GM18870 (cell line): ENCODE results near the gene DNER.

Source experiments
- ATAC-seq: cut with Tn5 transposase; IDR thresholded peaks from one replicate; pipeline ENCODE4 v1.9.1; 2021; ENCODE audit warnings: moderate library complexity; ENCODE audit not compliant: unreplicated experiment

Gene DNER

DNA sequence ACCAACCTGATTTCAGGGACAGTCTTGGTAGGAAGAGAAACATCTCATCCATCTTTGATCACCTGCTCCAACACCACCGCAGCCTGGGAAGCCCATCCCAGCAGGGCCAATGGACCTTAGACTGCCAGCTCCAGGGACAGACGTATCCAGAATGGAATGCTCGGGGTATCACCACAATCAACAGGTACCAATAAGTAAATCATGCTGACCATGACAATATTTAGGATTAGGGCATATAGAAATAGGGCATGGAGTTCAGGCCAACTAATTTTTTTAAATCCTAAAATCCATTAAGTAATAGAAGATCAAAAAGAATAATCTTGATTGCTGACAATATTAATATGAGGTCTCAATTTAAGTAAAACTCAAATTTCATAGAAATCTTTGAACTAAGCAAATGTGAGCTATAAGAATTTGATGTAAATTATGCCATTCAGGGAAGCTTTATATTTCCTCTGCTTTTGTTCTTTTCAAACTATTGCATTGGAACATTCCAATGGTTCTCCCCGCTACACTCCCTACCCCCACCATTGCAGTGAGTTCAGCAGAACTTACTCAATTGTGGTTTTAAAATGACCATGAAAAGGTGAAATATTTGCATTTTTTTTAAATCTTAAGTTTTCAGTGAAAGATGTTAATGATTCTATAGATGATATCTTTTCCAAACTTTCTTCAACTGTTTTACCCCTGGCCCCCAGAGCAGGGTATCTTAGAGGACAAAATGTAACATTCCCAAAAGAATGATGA, 138.6 kb downstream of the DNER start:
- no peak for ATAC-seq

DNA sequence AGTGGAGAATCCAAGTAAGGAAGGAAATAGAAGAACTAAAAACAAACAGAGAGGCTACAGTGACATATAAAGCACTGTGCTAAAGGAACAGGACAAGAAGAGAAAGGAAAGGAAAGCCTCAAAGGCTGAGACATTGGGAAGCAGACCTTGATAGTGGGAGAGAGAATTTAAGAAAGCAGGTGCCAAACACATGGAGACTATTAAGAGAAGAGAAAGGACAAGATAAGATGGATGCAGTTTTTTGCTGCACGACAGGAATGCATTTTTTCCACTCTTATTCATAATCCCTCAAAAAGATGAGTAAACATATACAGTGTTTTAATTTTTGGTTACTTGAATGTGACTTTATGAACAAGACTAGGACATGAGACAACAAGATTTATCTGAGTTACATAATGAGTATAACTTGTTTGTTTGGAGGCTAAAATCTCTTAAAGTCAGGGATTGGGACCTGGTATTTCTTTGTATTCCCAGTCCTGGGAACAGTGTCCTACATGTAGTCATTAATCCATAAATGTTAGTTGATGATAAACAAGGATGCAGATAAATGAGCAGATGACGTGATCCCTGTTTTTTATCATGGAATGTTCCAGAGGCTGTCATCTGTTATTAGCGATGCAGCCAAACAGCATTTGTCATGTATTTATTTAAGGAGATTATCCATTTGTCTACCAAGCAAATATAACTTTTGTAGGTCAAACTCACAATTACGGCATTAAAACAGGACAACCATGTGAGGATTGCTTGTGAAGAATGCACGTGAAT, 141.7 kb downstream of the DNER start:
- ATAC-seq = no peak

DNA sequence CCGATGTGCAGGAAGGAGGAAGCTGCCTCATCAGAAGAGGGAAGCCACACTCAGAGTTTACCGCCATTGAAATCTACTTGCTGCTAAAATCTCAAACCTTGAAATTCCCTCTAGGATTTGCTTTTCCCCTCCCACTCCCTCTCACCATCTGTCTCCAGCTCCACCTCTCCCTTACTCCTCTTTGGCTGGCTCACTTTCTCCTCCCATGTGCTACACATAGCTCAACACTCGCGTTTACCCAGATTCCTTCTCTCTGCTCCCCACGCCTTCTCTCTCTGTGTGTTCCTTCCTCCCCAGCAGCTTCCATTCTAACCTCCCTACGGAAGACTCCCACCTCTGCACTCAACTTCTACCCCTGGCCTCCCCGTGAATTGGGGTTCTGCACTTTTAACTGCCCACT, 143.1 kb downstream of the DNER start:
- no peak for ATAC-seq

- ATAC-seq = no peak
These were observed 148.0 kb downstream of the DNER start for GRCh38 chr2:229566370-229566769.

DNA sequence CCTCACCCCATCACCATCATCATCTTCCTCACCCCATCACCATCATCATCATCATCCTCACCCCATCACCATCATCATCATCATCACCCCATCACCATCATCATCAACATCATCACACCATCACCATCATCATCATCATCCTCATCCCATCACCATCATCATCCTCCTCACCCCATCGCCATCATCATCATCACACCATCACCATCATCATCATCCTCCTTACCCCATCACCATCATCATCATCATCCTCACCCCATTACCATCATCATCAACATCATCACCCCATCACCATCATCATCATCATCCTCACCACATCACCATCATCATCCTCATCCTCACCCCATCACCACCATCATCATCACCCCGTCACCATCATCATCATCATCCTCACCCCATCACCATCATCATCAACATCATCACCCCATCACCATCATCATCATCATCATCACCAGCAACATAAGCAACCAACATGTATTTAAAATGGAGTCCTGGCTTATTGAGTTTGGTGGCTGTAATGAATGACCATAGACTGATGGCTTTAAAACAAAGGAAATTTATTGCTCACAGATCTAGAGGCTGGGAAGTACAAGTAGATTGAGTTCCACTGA, 150.0 kb downstream of the DNER start:
- no peak for ATAC-seq

DNA sequence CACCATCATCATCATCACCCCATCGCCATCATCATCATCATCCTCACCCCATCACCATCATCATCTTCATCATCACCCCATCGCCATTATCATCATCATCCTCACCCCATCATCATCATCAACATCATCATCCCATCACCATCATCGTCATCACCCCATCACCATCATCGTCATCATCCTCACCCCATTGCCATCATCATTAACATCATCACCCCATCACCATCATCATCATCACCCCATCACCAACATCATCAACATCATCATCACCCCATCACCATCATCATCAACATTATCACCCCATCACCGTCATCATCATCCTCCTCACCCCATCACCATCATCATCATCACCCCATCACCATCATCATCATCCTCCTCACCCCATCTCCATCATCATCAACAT, 151.0 kb downstream of the DNER start:
- ATAC-seq = no peak

DNA sequence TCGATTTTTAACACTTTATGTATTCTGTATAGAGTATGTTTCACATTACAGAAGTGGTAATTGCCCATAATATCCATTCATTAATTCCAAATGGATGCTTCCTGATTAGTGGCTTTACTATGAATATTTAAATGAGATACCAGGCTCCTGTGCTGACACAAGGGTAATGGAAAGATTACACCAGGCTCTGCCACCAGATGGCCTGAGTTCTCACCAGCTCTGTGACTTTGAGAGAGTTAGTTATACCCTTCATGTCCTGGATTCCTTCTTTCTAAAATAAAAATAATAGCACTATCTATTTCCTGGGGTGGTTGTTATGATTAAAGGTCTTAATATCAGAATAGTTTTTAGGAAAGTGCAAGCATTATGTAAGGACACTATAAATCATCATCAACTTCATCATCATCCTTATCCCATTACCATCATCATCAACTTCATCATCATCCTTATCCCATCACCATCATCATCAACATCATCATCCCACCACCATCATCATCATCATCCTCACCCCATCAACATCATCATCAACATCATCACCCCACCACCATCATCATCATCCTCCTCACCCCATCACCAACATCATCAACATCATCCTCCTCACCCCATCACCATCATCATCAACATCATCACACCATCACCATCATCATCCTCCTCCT, 151.8 kb downstream of the DNER start:
- no peak for ATAC-seq

GRCh38 chr2:229559986-229560385, 154.4 kb downstream of the DNER start:
- no peak for ATAC-seq

DNA sequence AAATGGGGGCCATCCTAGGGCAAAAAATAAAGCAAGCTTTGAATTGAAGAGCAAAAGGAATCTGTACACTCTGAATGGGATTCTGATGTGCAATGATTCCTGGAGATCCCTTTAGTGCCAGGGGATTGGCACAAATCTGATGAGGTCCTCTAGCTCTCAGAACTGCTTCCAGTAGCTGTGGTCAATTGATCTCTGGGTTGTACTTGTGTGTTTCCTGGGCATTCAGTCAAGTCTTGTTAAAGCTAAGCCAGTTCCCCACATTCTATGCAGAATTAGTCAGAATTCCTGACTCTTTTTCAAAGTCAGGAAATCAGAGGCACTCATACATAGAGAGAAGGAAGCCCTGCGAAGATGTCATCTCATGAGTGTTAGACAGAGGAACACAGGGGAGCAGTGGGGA, 161.3 kb downstream of the DNER start:
- ATAC-seq = no peak

DNA sequence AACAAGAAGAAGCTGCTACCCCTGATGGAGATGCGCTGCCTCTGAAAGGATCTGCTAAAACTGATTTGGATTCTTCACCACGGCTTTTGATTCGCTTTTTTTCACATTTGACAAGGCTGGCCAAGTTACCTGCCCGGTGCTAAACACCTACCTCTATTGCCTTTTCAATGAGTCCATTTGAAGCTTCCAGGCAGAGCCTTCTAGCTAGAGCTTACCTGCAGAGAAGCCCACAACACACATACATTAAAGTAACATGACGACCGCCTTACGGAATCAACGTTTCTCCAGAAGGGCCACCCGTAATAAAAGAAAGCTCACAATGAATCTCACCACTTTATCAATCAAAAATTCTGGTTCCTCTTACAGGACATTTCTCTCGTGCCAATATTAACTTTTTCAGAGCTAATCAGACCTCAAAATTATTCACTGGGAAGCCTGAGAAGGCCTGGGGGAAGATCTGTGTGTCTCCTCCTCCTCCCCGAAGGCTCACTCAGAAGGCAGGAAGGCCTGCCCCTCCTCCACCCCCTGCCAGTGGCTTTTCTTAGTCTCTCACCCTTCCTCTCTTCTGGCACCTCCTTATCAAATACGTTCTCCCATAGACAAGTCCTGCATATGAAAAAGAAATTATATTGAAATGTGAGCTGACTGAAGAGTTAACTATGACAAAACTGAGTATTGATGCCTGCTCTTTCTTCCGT, 171.0 kb downstream of the DNER start:
- no peak for ATAC-seq

DNA sequence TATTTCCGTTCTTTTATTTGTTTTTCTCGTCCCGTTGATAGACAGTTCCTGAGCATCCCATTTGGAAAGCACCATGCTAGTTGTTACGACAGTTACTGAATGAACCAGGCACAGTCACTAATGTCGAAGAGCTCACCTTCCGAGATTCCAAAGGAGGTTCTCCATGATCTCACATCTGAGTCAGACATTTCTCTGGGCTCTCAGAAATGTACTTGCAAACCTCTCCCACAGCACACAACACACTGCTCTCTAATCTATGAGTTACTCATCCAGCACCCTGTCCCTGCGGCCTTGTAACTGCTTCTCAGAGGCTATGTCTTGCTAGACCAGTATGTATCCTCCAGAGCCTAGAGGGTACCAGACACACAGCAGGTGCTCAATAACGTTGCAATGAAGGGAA, 174.7 kb downstream of the DNER start:
- ATAC-seq = no peak

GRCh38 chr2:229531594-229531993, 182.8 kb downstream of the DNER start:
- ATAC-seq = no peak

DNA sequence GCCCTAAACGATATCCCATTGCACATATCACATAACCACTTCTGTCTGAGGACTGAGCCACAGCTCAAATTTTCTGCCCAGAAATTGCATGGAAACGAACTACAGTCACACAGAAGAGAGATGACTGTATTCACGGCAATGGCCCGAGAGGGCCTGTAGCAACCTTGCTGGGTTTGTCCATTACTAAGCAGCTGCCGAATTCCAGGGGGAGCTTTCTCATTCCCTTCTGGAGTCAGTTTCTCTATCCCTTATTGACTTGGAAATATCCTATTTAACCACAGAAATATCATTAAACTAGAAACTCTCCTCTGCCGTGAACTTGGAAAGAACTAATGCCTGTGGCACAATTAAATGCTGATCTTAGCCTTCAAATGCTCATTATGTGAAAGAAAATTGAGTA, 183.9 kb downstream of the DNER start:
- ATAC-seq = no peak

DNA sequence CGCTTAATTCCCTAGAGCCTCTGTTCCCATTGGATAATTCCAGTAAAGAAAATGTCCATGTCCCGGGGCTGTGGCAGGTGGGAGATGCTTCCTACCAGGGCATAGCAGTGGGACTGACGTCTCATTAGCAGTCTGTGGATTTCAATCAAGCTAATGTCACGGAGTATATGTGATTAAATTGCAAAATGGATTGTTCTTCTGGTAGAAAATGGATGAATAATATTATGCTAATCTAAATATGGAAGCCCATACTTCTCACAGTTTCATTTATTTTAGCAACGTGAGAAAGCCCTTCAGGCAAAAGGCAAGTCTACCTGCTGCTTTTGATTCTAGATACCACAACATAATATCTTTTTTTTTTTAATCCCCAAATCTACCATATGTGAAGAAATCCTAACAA, 185.5 kb downstream of the DNER start:
- ATAC-seq = no peak

DNA sequence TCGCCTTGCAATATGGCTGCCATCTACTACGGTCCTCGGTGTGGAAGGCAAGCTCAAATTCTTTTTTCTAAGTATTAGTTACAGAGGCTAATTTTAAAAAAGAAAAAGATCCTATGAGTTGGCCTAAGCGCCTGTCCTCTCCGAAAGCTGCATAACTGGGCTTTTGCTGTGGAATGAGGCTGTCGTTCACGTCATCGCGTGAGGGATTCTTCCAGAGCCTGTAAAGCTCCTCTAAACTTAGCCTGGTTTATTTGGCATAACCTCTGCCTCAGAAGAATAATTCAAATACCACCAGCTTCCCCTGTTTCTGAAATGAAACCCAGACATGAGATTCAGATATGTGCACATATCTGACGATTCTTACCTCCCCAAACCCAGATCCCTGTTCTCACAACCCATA, 187.4 kb downstream of the DNER start:
- ATAC-seq = no peak

- no peak for ATAC-seq
These were observed 189.6 kb downstream of the DNER start for GRCh38 chr2:229524799-229525198.

DNA sequence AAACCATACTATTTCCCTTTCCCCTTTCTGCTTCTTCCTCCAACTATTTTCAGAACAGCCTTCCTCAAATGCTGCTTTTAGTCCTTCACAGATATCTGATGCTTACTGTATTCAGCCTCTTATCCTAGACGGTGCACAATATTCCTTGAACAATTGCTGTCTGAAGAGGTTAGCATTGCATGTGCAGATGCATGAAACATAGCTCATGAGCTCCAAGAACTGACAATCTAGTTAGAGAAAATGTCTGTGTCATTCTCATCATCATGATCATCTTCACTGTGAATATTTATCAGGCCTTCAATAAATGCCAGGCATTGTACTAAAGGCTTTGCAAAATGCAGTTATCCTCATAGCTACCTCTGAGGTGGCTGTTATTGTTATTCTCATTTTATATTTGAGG, 190.7 kb downstream of the DNER start:
- no peak for ATAC-seq

DNA sequence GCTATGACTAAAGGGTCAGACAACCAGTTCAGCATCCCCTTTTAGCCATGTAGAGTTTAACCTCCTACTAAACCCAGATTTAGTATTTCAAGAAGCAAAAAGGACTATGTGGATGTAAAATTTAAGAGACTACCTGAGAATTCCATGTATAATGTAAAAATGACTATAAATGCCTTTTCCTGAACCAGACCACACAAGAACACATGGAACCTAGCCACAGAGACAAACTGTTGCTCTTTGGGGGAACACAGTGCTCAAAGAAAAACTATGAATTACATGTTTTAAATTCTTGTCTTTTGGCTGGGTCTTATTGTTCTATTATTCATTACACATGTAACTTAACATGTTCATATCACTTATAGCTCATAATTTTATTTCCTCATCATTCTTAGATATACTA, 192.8 kb downstream of the DNER start:
- ATAC-seq = no peak

DNA sequence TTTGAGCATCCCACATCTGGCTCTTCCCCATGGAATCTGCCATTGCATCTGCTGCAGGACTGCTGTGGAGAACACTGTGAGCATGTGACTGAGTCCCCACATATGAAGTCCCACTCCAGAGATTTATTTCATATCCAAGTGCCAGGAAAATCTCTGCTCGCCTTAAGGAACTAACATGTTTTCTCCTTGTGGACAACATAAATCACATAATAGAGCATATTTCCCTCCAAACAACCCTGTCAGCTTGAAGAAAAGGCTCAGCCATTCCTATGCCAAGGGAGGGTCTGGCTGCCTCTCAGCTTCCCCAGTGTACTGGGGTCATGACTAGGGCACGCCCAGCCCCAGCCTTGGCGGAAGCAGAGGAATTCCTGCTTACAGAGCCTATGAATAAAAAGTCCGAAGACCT, 193.7 kb downstream of the DNER start:
- no peak for ATAC-seq

DNA sequence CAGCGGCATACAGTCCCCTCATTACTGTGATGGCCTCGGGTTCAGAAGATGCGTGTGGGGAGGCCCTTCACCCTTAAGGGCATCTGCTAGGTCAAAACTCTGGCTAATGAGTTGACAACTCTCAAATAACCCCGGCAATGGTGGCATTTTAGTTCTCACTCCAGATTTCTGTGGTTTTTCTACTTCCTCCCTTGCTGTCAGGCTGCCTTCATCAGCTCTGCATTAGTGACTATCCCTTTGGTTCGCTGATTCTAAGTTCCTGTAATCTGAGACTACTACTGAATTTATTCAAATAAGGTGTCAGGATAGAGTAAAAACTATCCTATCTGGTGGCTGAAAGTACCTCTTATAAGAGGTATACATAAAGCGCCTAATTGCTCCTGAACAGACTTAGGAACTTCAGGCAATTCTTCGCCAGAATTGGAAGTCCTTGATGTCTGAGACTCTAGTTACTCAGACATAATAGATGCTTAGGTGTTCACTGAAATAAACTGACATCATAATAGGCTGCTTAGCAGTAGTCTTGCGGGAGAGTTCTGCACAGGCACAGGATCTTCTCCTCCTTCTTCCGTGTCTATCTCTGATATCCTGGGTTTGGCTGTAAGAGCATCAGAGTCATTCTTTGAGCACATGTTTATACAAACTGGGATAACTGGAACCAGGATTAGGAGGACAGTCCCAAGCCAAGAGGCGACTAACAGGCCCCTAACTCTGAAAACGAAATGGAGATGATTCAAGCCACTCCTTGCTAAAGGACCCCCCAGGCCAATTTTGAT, 194.5 kb downstream of the DNER start:
- ATAC-seq = no peak
